Suppressor macrophage (primary cell): ENCODE measurements around the gene UBR3.
A peak's percentile ranks its signal among the peaks of the same experiment; 100 is the strongest.

Source experiments
- DNase-seq, 4 experiments: peaks; one replicate each; pipeline ENCODE4 v3.0.0-alpha.2; 2020 to 2022

UBR3 gene

DNA sequence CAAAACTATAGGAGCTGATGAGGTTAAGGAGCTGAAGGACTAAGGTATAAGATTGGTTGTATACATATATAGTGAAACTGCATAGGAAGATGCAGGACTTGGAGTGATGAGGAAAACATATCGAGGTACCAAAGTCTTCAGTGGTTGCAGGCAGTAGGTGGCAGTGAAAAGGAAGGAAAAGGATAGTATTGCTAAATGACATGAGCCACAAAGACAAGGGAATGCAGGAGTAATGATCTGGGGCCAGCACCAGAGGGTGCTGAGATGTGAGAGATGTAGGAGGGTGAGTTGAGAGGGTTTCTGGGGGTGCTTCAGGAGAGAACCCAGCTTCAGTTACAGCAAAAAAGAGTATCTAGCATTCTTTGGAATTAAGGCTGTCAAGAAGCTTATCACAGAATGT, 178.4 kb downstream of the UBR3 start:
- DNase-seq = no peak

DNA sequence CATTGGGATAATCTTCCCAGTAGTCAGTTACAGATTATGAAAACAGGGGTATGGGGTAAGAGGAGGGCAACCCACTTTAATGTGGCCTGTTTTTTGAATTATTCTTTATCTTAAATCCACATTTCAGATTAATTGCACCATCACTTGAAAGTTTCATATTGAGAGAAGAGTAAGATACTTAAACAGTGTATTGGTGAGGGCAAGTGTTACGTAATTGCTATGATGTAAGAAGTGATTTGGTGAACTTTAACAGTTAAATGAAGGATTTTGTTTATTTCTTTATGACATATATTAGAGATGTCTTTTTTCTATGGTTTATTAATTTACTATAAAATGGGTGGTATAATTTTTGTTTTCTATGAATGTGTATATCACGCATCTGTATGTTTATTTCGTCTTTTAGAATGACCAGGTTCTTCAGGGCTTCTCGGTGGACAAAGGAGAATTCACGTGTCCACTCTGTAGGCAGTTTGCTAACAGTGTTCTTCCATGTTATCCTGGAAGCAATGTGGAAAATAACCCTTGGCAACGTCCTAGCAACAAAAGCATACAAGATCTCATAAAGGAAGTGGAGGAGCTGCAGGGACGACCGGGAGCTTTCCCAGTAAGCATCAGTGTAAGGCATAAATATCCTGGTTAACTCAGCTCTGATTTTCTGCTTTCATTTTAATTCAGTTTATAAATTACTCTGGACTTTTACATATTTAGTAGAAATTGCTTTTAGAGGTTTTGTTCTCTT, 179.5 kb downstream of the UBR3 start:
- DNase-seq = peak in 1 of 4 experiments; percentile 10

DNA sequence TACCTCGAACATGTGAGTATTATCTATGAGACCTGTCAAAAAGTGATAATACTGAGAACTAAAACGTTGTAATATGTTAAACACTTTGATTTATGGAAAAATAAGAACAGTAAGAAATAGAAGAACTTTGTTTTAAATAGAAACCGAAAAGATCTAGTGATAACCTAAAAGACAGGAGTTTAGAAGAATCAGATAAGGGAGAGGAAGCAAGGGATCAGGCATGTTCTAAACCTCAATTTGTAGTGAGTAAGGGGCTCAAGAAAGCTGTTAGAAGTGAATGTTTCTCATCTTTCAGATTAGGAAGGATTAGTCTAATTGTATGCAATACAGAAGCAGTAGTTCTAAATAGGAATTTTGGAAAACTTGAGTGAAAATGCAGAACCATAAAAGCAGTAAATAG, 182.0 kb downstream of the UBR3 start:
- no peak for DNase-seq

DNA sequence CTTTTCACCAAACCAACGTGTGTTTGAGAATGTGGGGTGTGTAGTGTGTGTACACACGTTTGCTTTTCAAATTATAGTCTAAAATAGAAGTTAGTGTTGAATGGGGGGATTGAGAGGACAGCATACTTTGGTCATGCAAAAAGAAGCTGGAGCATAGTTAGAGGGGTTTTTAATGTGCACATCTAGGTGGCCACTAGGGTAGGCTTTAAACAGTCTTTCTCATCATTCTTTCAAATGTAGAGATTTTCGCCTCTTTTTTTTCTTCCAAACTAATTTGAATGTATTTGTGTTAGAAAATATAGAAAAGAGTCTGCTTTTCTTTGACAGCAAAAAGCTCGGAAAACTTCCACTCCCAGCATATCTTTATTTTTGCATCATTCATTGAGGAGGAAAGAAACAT, 185.5 kb downstream of the UBR3 start:
- DNase-seq = no peak

DNA sequence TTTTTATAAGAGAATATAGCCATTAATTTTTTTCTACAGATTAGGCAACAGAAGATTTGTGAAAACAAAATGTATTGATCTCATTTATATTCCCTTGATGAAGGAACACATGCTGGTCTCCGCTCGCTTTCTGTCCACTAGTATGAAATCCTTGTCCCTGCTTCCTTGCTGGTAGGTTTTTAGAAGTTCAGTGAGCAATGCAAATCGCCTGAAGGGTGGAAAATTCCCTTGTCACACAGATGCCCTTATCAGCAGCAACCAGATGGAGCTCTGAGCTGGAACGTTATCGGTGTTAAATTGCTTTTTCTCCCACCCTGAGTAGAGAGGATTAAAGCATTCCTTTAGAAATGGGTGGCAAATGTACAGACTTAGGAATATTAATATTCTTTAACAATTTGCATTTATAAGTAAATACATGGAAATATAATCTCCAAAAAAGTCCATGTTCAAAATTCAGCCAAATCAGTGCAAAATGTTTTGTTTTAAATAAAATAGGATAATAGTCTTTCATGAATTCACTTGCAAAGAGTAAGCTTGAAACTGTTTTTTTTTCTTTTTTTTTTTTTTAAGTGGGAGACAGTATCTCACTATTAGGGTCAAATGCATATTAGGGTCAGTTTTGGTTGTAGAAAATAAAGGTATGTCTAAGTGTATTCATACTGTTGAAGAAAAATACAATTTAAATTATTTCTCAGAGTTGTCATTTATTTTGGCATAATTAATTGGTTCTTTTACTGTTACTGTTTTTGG, 186.7 kb downstream of the UBR3 start:
- no peak for DNase-seq

DNA sequence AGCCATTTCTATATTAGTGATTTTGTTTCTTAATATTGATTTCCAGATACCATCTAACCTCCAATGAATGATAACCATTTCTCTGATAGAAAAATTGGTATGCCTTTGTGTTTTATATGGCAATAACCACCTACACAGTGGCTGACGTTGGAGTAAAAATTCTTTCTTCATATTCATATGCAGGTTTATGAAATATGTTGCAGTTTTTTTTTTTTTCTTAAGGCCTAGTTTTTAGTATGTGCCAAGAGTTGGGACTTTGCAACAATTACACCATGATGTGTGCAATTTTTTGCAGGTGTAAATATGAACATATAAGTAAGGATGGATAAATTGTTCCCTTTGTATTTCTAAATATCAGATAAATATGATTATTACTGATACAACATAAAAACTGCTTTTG, 187.5 kb downstream of the UBR3 start:
- no peak for DNase-seq

DNA sequence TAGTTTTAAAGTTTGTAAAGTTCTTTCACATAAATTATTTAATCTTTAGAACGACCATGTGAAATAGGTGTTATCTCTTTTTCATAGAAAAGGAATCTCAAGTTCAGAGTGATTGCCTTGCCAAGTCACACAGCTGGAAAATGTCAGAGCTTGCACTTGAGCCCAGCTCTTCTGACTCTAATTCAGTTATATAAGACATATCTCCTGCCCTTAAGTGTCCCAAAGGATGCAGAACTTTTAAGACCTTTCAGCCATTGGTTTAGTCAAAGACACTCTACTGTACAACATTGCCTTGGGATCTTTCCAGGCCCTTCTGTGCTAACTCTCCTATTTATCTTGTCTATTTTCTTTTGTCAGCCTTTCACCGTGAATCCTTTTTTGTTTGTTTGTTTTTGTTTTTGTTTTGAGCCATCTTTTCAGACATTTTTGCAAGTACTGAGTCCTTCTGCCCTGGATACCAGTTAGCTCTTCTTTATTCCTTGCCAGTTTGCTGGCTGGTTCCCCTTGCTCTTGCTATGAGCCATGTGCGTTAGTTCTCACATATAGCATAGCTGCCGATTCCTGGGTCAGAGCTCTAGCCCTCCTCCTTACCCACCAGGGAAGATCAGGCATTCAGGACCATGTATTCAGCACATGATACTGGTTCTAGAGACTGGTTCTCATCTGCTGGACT, 190.7 kb downstream of the UBR3 start:
- no peak for DNase-seq

DNA sequence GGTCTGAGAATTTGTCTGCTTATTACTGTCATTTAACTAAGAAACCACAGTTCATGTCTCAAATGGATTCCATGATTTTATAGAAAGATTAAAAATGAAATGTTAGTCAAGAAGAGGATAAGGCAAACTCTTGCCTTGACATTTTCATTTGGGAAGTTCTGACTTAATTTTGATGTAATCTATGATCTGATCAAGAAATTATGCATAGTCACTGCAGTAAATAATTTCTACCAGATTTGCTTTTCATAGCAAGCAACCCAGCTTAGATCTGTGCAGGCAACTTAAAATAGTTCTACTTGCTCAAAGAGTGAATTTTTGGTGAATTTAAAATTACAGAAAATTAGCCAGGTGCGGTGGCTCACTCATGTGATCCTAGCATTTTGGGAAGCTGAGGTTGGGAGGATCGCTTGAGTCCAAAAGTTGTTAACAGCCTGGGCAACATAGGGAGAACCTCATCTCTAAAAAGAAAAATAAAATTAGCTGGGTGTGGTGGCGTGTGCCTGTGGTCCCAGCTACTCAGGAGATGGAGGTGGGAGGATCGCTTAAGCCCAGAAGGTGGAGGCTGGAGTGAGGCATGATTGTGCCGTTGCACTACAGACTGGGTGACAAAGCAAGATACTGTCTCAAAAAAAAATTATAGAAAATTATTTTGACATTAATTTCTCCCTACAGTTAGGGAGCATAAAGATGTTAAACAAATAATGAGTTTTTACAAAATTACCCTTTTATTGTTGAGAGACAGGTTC, 192.0 kb downstream of the UBR3 start:
- no peak for DNase-seq

DNA sequence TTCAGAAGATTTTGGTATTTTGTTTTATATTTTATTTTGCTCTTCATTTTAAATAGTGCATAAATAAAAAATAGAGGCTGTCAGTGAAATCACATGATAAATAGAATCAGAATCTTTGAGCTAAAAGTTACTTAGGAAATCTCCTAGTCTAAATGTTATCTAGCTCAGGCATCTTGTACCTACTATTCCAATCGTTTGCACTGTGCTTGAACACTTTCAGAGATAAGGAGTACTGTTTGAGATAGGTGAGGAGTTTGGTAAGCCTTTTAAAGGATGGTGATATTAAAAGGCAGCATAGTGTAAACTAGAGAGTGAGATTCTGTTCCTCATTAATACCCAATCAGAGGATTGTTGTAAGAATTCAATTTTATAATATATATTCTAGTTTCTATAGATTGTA, 193.5 kb downstream of the UBR3 start:
- DNase-seq = no peak

DNA sequence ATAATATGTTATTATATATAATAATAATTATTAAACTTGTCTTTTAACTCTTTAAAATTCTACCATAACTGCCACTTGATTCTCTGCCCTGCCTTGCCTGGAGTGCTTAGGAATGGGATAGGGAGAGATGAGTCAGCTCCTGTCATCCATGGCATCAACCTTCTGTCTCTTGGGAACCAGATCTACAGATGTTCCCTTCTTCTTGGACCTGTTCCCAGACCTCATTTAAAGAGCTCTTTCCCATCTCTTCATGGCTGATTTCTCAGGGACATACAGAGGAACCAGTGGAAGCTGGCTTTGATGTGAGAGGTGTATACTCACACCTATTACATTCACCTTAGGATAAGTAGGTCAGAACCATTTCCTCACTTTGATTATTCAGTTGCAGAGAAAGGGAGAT, 195.4 kb downstream of the UBR3 start:
- no peak for DNase-seq

DNA sequence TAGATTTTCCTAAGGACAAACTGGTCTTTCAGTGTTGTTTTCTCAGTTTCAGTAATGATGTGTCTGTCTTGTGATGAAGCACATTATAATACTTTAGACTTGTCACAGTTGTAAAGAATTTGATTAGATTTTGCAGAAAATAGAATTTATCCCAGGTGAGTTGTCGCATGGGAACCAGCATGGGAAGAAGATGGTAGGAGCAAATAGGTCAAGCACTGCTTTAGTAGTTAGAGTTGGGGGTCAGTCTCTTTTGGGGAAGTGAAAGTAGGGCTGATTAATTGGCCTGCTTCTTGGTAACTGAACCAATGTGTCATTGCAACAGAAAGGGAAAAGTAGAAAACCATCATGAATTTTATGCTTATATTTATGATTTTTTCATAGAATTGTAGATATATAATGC, 197.5 kb downstream of the UBR3 start:
- DNase-seq = peak in 3 of 4 experiments; percentile 22 to 51 (median 50)

DNA sequence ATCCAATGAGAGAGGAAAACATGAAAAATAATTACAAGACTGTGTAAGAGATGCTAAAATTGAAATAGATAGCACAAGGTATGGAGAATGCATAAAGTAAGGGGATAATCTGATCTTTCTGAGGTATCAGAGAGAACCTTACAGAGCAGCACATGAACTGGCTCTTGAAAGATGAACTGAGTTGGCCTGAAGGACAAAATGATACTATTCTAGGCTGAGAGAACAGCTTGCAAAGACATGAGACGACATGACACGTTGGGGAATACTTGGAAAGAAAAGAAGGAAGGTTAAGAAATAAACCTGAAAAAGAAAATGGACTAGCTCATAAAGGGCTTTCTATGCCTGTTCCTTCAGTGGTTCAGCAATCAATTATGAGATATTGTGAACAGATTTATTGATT, 198.0 kb downstream of the UBR3 start:
- no peak for DNase-seq

DNA sequence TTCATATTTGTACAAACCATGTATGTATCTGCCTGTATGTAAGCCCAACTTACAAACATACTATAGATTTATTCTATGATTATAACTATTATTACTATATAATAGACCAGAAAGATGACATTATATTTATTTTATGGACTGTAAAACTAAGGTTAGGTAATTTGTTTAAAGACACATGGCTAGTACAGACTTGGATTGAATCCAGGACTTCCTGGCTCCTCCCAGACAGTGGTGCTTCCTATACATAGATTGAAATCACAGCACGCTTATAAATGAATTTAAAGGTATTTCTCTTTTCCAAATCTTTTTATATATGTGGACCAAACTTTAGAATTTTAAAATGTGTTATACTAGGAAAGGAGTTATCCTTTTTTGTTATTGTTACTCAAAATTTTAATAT, 199.1 kb downstream of the UBR3 start:
- DNase-seq = no peak

DNA sequence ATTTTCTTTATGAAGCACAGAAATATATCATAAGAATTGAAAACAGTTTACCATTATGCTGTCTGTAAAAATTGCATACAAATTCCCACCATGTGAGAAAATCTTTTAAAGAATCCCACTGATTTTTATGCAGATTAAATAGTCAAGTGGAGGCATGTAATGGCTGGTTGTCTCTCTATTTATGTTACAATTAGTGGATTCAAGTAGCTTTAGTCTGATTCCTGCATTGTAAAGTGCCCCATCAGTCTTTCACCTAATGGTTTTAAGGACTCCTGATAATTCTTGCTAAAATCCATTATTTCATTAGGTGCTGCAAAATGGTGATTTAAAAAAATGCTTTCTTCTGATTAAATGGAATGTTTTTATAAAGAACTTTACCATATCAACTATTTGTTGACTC, 202.3 kb downstream of the UBR3 start:
- DNase-seq = no peak

DNA sequence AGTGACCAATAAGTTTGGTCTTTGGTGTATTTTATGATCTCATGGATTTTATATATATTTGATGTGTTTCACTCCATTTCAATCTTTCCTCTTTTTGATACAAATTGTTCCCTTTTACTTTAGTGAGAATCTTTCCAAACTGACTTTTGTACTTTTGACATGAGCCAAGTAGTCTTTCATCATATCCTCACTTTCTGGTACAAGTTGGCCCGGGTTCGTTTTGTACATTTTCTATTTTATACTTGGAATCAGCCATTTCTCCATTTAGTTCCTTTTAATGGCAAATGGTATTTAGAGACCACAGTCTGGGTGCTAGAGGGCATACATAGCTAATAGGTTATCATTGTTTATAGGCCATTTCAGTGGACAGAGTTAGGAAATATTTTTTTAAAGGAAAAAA, 202.8 kb downstream of the UBR3 start:
- peak in 2 of 4 experiments; percentile 11 to 41 for DNase-seq

DNA sequence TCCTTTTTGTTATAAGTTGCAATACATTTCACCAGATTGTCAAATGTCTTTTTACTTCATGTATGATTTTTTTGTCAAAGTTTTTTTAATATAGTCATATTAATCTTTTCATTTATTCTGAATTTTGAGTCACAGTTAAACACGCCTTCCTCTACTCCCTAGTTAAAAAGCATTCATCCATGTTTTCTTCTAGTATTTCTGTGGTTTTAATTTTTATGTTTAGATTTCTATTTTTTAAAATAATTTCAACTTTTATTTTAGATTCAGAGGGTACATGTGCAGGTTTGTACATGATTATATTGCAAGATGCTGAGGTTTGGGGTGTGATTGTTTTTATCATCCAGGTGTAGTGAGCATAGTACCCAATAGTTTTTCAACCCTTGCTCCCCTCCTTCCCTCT, 204.0 kb downstream of the UBR3 start:
- no peak for DNase-seq

DNA sequence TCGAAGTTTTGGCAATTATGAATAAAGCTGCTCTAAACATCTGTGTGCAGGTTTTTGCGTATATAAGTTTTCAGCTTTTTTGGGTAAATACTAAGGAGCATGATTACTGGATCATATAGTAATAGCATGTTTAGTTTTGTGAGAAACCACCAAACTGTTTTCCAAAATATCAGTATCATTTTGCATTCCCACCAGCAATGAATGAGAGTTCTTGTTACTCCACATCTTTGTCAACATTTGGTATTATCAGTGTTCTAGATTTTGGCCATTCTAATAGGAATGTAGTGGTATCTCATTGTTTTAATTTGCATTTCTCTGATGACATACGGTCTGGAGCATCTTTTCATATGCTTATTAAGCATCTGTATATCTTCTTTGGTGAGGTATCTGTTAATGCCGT, 207.3 kb downstream of the UBR3 start:
- no peak for DNase-seq

DNA sequence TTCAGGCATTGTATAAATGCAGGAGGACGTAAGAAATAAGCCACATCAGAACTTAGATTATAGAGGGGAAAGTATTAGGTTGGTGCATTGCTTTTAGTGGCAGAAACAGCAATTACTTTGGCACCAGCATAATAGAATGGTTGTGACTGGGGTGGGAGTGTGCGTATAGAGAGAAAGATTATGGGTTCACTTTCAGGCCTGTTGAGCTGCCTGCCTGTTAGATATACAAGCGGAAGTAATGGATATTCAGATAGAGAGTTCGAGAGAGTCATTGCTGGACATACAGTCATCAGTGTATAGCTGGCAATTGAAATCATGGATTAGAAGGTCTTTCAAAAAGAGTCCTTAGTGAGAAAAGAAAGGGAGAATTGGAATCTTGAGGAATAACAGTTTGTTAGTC, 211.5 kb downstream of the UBR3 start:
- no peak for DNase-seq

DNA sequence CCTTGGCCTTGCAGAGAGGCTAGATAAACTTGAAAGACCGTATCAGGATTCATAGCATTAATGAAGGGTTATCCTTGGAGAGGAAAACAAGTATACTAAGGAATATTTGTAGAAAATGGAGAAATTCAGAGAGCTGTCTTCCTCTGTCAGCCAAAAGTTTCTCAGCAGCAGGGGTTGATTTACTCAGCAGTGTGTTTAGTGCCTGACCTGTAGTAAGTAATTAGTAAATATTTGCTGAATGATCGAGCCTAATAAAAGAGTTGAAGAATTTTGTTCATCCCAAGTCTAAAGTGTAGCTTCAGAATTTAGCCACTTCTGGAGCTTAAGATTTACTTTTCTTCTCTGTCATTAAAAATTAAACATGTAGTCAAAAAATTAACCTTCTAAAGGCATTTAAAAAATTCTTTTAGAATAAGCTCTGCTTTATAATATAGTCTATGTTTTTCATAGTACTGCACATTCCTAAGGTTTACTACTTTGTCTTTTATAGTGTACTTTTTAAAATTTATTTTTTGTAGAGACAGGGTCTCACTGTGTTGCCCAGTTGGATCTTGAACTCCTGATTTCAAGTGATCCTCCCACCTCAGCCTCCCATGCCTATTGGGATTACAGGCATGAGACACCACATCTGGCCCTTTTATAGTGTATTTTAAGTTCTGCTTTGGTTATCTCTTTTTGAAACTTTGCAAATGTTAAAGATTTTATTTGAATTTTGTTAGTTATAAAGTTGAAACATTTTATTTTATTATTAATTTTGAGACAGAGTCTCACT, 212.3 kb downstream of the UBR3 start:
- no peak for DNase-seq

DNA sequence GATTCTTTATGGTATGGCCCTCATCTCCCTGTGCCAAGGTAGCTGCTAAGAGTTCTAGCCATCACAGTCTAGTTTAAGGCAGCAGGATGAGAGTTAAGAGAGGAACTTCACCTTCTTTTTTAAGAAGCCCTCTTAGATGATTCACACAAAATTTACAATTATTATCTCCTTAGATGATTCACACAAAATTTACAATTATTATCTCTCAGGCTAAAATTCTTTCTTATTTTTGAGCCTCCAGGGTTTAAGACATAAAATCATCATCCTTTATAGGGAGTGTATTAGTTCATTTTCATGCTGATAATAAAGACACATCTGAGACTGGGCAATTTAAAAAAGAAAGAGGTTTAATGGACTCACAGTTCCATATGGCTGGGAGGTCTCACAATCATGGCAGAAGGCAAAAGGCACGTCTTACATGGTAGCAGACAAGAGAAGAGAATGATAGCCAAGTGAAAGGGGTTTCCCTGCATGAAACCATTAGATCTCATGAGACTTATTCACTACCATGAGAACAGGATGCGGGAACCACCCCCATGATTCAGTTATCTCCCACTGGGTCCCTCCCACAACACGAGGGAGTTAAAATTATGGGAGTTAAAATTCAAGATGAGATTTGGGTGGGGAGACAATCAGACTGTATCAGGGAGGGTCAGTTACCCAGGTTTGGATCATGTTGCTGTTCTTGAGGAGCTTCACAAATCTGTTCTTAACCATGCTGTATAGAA, 217.7 kb downstream of the UBR3 start:
- DNase-seq = no peak

DNA sequence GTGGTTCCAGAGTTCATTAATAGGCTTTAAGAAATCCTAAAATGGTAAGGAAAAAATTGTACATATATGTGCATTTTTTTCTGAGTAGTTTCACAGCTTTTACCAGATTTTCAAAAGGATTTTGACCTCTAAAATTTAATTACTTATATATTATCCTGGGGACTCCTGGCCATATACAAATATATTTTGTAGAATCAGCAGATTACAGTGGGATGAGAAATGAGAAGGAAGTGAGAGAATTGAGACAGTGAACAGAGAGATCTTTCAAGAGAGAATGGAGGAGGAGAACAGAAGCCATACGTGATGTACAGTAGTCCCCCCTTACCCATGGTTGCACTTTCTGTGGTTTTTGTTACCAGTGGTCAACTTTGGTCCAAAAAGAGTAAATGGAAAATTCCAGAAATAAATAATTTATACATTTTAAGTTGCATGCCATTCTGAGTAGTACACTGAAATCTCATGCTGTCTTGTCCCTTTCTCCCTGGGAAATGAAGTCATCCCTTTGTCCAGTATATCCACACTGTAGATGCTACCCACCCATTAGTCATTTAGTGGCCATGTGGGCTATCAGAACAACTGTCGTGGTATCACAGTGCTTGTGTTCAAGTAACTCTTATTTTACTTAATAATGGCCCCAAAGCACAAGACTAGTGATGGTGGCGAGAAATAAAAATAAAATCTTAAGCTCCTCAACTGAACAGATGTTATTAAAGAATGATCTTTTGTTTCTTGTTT, 220.2 kb downstream of the UBR3 start:
- no peak for DNase-seq
